OCI-LY7 (cell line): ENCODE measurements around the gene GLRX3. TPM values are rescaled to one million over a fixed set of nuclear protein-coding genes. Genes with fewer than 3 reads are reported as not detected.

Experiments used
- BruUV-seq: library from RNA; stranded (reverse); fragments of 400-500 nt; replicated peaks from 2 replicates; lab custom pipeline; 2021; lab: Mats Ljungman, UMichigan
- CTCF ChIA-PET: fragments of 300-600 bp; sonication (Branson Sonifier 250); formaldehyde crosslinking; loops from one replicate; lab custom pipeline; 2022; ENCODE audit warnings: antibody characterized with exemption; ENCODE audit not compliant: unreplicated experiment; lab: Charles Lee
- POLR2A ChIA-PET: fragments of 300-600 bp; sonication (Branson Sonifier 250); formaldehyde crosslinking; loops from one replicate; lab custom pipeline; 2022; ENCODE audit warnings: antibody characterized with exemption; lab: Charles Lee
- DNase-seq: peaks from one replicate; pipeline ENCODE4 v3.0.0-alpha.2; 2015; ENCODE audit warnings: low spot score
- H2AFZ ChIP-seq: fragments of 200-600 bp; sonication (generic), shearing (Covaris generic); 2 replicates; pipeline ENCODE4 v1.6.1; 2014; ENCODE audit warnings: mild to moderate bottlenecking, antibody characterized with exemption, low read length, moderate library complexity
- H3K27ac ChIP-seq: fragments of 200-600 bp; sonication (generic); 2 replicates; pipeline ENCODE4 v1.5.1; 2014; ENCODE audit warnings: mixed run types, low read depth, mild to moderate bottlenecking, moderate library complexity, low read length, inconsistent platforms; ENCODE audit not compliant: poor library complexity, severe bottlenecking
- H3K36me3 ChIP-seq: fragments of 200-600 bp; sonication (generic); 2 replicates; pipeline ENCODE4 v1.6.1; 2014; ENCODE audit warnings: mild to moderate bottlenecking, antibody characterized with exemption, low read length, moderate library complexity, mixed read lengths; ENCODE audit not compliant: insufficient read depth
- H3K4me1 ChIP-seq: fragments of 200-600 bp; sonication (generic); 2 replicates; pipeline ENCODE4 v1.5.1; 2014; ENCODE audit warnings: mild to moderate bottlenecking, low read length; ENCODE audit not compliant: insufficient read depth, poor library complexity, severe bottlenecking
- H3K4me2 ChIP-seq: fragments of 200-600 bp; sonication (generic); 2 replicates; pipeline ENCODE4 v1.6.1; 2014; ENCODE audit warnings: mild to moderate bottlenecking, low read length
- H3K4me3 ChIP-seq: fragments of 200-600 bp; sonication (generic); 2 replicates; pipeline ENCODE4 v1.5.1; 2014; ENCODE audit warnings: mild to moderate bottlenecking, low read depth, low read length; ENCODE audit not compliant: poor library complexity, severe bottlenecking
- H3K79me2 ChIP-seq: fragments of 200-600 bp; sonication (generic); 2 replicates; pipeline ENCODE4 v1.6.1; 2016; ENCODE audit warnings: low read depth, mild to moderate bottlenecking, low read length, moderate library complexity, mixed read lengths; ENCODE audit not compliant: insufficient read depth
- H3K9me2 ChIP-seq: fragments of 200-600 bp; sonication (generic); 2 replicates; pipeline ENCODE4 v1.6.1; 2016; ENCODE audit warnings: mild to moderate bottlenecking, low read length, mixed read lengths; ENCODE audit not compliant: insufficient read depth
- H3K9me3 ChIP-seq: fragments of 200-600 bp; sonication (generic); 2 replicates; pipeline ENCODE4 v1.6.1; 2014; ENCODE audit warnings: mild to moderate bottlenecking, mixed run types, low read length, mixed read lengths
- H4K20me1 ChIP-seq: fragments of 200-600 bp; sonication (generic); 2 replicates; pipeline ENCODE4 v1.6.1; 2014; ENCODE audit warnings: mild to moderate bottlenecking, antibody characterized with exemption, low read length, moderate library complexity, mixed read lengths; ENCODE audit not compliant: insufficient read depth
- CTCF ChIP-seq: fragments of 200-600 bp; sonication (generic); conservative IDR thresholded peaks from 2 replicates; pipeline ENCODE4 v1.5.1; 2014; ENCODE audit warnings: mild to moderate bottlenecking, antibody characterized with exemption, low read length, moderate library complexity, mixed read lengths
- EZH2phosphoT487 ChIP-seq: fragments of 200-600 bp; sonication (generic); IDR thresholded peaks from 2 replicates; pipeline ENCODE4 v1.6.1; 2018; ENCODE audit warnings: low read depth, borderline replicate concordance, mild to moderate bottlenecking, mixed run types, antibody characterized with exemption, low read length, moderate library complexity, mixed read lengths
- intact Hi-C: fragments of 100-400 bp; cut with micrococcal nuclease; formaldehyde crosslinking; loops from one replicate; pipeline ENCODE4 v1.10.0; 2022; ENCODE audit not compliant: unreplicated experiment
- total RNA-seq, 2 experiments: library from RNA; depleted of rRNA in 1 of 2; stranded (reverse); fragments of >200 nt in 1 of 2; shearing (Covaris generic) in 1 of 2; gene quantifications; 2 replicates each; pipeline ENCODE4 v1.2.3, GENCODE V29; 2014 to 2022

The GLRX3 gene
- total RNA-seq, 2 experiments from 2014 or later: 83.2 to 117 TPM

- TF ChIP-seq EZH2phosphoT487 (no peak), CTCF (no peak)
- no TSS peak for BruUV-seq
- DNase-seq: no peak
- H3K4me2 ChIP-seq: no peak overlapping the region
- no peaks in the 10 kb centered on the region for H3K4me1 ChIP-seq
- no peaks in the 10 kb centered on the region for H4K20me1 ChIP-seq
- intact Hi-C loops: no loop called here
- no peaks in the 10 kb centered on the region for H3K9me3 ChIP-seq
- H3K9me2 ChIP-seq: no peaks in the 10 kb centered on the region
- ChIA-PET CTCF (interaction anchor here (1.5 kb wide), 2 partner anchors 13 to 17 kb away, joined by 4 read pairs; no protein-coding TSS in a partner anchor), POLR2A (interaction anchor here (1.8 kb wide), 1 partner anchor 18 kb away, joined by 3 read pairs; no protein-coding TSS in a partner anchor)
- H3K27ac ChIP-seq: no peak overlapping the region
- H3K4me3 ChIP-seq: no peak overlapping the region
- no peaks in the 10 kb centered on the region for H3K36me3 ChIP-seq
- H3K79me2 ChIP-seq: no peaks in the 10 kb centered on the region
- no peak overlapping the region for H2AFZ ChIP-seq
These were observed 8.0 kb upstream of the GLRX3 start for GRCh38 chr10:130128062-130128781.

- no peaks in the 10 kb centered on the region for H4K20me1 ChIP-seq
- TF ChIP-seq CTCF (no peak), EZH2phosphoT487 (no peak)
- no peak overlapping the region for H3K27ac ChIP-seq
- no peaks in the 10 kb centered on the region for H3K9me3 ChIP-seq
- no peaks in the 10 kb centered on the region for H3K79me2 ChIP-seq
- ChIA-PET POLR2A (no interaction called here), CTCF (no interaction called here)
- BruUV-seq: no TSS peak
- intact Hi-C loops: no loop called here
- H2AFZ ChIP-seq: no peak overlapping the region
- H3K4me2 ChIP-seq: no peak overlapping the region
- H3K36me3 ChIP-seq: no peaks in the 10 kb centered on the region
- DNase-seq: no peak
- no peaks in the 10 kb centered on the region for H3K4me1 ChIP-seq
- H3K9me2 ChIP-seq: no peaks in the 10 kb centered on the region
- H3K4me3 ChIP-seq: no peak overlapping the region
These were observed 7.3 kb upstream of the GLRX3 start for GRCh38 chr10:130128922-130129321.
